ENCODE data around the gene KCNJ6. TPM values are rescaled to one million over a fixed set of nuclear protein-coding genes. Genes with fewer than 3 reads are reported as not detected.

The KCNJ6 gene
- total and polyA plus RNA-seq, 4 donors, result 0.01 TPM; not detected in 3

GRCh38 chr21:37921091-37921490, 4.8 kb upstream of the KCNJ6 start:
- TF ChIP-seq CTCF (IDR thresholded peaks at IDR 0.05; ENCODE audit: low read depth, low read length, missing input control) (no peak), RAD21 (IDR thresholded peaks at IDR 0.05) (no peak), MAX (IDR thresholded peaks at IDR 0.05) (no peak), ZBTB33 (IDR thresholded peaks at IDR 0.05) (no peak), RXRA (IDR thresholded peaks at IDR 0.05) (no peak), JUND (IDR thresholded peaks at IDR 0.05) (no peak), HNF4G (IDR thresholded peaks at IDR 0.05) (no peak), FOXA1 (IDR thresholded peaks at IDR 0.05) (no peak), ATF3 (IDR thresholded peaks at IDR 0.05) (no peak), GABPA (IDR thresholded peaks at IDR 0.05 in 1 of 2, conservative IDR thresholded peaks at IDR 0.05 in 1 of 2) (no peak), NR2F2 (IDR thresholded peaks at IDR 0.05) (no peak), REST (IDR thresholded peaks at IDR 0.05) (no peak), SP1 (IDR thresholded peaks at IDR 0.05) (no peak), TAF1 (conservative IDR thresholded peaks at IDR 0.05) (no peak), HNF4A (conservative IDR thresholded peaks at IDR 0.05) (no peak), YY1 (IDR thresholded peaks at IDR 0.05) (no peak), FOXA2 (IDR thresholded peaks at IDR 0.05) (no peak), EGR1 (IDR thresholded peaks at IDR 0.05; ENCODE audit: low read depth in 2 of 2) (no peak)
- WGBS, result 53% methylated on average over 3 of the region's 3 CpGs
- no peak for DNase-seq (ENCODE audit: low spot score)
- Histone ChIP-seq H3K4me3 (ENCODE audit: low read depth in 1 of 3, low read length in 3 of 3) (no peak overlapping the region), H3K27me3 (ENCODE audit: control insufficient read depth in 4 of 4, insufficient read depth in 4 of 4, low read length in 3 of 4) (no peaks in the 10 kb centered on the region), H3K27ac (ENCODE audit: low read depth in 1 of 2, low read length in 2 of 2) (no peak overlapping the region), H3K36me3 (ENCODE audit: control insufficient read depth in 4 of 4, insufficient read depth in 3 of 4, low read depth in 1 of 4, low read length in 3 of 4) (no peaks in the 10 kb centered on the region), H3K9me3 (ENCODE audit: control insufficient read depth in 4 of 4, low read length in 3 of 4) (no peaks in the 10 kb centered on the region), H3K4me1 (ENCODE audit: control insufficient read depth in 4 of 4, insufficient read depth in 4 of 4, low read length in 3 of 4) (peaks cover 4 to 18% (median 8%) of the 10 kb centered on the region in 4 donors), H3K9ac (ENCODE audit: low read depth in 1 of 2, low read length in 2 of 2) (no peak overlapping the region)

Measured in liver (tissue), 9 donors.